DMS 273 treated with DMSO at 0.1 percent for 48 hours (cell line): ENCODE measurements around the gene CLHC1.
"Not testable (repeated sequence)": the region's sequence is repeated elsewhere in the genome, so short reads cannot be mapped to it uniquely, and the experiment has no call there.

Experiments
- DNase-seq: peaks from one replicate; lab custom pipeline; 2025; lab: John Stamatoyannopoulos, UW

The CLHC1 gene

GRCh38 chr2:55134316-55134706 lies 97.8 kb downstream of the CLHC1 start:
- DNase-seq = no peak

GRCh38 chr2:55133467-55134315 lies 98.4 kb downstream of the CLHC1 start:
- DNase-seq = no peak

GRCh38 chr2:55130849-55131248 lies 101.2 kb downstream of the CLHC1 start:
- DNase-seq = no peak

GRCh38 chr2:55126643-55127042 lies 105.5 kb downstream of the CLHC1 start:
- not testable (repeated sequence) for DNase-seq
